ENCODE data around the gene B3GNT2. TPM values are rescaled to one million over a fixed set of nuclear protein-coding genes. Genes with fewer than 3 reads are reported as not detected.
A peak's percentile ranks its signal among the peaks of the same experiment; 100 is the strongest.

B3GNT2 gene
- total and polyA plus RNA-seq, 9 of the 15 experiments (the other 6 are each of a cell fraction or from before 2014, with no cell fraction given), result 6.0 to 38.9 (median 25.0) TPM

DNA sequence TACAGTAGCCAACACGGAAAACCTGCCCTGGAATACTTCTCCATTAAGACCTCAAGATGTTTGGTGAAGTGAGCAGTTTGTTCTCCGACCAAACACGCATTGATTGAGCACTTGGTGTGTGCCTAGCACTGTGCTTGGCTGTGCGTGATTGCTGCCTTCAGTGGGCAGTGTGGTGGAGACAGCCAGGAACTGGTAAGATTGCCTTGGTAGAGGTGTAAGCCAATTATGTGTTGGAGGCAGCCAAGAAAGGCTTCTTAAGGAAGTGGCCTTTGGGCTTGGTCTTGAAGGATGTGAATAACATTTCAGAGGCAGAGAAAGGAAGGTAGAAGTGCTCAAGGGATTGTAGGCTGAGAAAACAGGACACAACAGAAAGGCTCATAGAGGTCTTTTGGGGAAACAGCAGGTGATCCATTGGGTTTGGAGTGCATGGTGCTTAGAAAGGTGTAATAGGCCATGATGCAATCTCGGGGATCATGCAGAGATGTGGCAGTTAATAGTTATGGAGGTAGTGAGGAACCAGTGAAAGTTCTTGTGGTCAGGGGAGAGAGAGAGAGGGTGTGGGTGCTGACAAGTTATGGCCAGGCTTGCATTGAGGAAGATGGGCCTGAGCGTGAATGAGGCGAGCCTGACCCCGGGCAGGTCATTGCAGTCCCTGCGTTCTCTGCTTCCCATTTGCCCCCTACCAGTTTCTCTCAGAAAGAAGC lies 6.3 kb downstream of the B3GNT2 start (continued):
- TF ChIP-seq, protein P1, sequence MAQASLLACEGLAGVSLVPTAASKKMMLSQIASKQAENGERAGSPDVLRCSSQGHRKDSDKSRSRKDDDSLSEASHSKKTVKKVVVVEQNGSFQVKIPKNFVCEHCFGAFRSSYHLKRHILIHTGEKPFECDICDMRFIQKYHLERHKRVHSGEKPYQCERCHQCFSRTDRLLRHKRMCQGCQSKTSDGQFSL (CRISPR knock-in tag; IDR thresholded peaks at IDR 0.05), result no peak
- TF ChIP-seq, protein P1 (tag; IDR thresholded peaks at IDR 0.05), result no peak
- no peak for TF ChIP-seq MCM2 (IDR thresholded peaks at IDR 0.05; ENCODE audit: low read depth)
- TF ChIP-seq ASH1L (IDR thresholded peaks at IDR 0.05; ENCODE audit: borderline replicate concordance, low read depth, partially characterized antibody), result no peak

DNA sequence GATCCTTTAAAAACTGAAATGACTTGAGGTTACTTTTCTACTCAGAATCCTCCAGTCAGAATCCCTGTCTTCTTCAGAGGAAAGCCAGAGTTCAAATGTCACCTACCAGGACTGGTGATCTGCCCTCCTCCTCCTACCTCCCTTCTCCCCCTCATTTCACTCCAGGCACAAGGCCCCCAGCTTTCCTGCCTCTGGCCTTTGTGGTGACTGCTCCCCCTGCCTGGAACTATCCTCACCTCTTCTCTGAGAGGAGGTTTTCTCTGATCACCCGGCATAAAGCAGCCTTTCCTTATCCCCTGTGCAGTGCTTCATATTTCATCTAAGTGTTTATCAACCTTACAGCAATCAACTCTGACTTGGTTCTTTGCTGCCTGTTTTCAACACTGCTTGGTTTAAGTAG lies 6.8 kb downstream of the B3GNT2 start:
- peaks cover 100% of the 10 kb centered on the region for H3K79me2 ChIP-seq (ENCODE audit: control insufficient read depth, insufficient read depth, low read length)
- peak overlapping the region; percentile 12; the same call in 1 of the 3 replicates for H3K27ac ChIP-seq (ENCODE audit: extremely low read depth, low read depth, low read length)
- peaks cover 18 to 50% of the 10 kb centered on the region in 2 experiments for H3K4me1 ChIP-seq (replicated peaks in 1 of 2; ENCODE audit: control insufficient read depth in 2 of 2, insufficient read depth in 2 of 2, low read length in 2 of 2)
- no peaks in the 10 kb centered on the region for H3K9me3 ChIP-seq (replicated peaks; ENCODE audit: control insufficient read depth, insufficient read depth, low read depth, low read length)
- no peak overlapping the region for H3K4me3 ChIP-seq
- intact Hi-C loops (cut with micrococcal nuclease), result no loop called here
- H3K36me3 ChIP-seq (ENCODE audit: control insufficient read depth, insufficient read depth, low read length), result peaks cover 11% of the 10 kb centered on the region; the same call in 1 of the 3 replicates
- BruUV-seq (replicated peaks), result no TSS peak
- WGBS (ENCODE audit: insufficient coverage, low coverage, missing lambda C conversion rate), result 8% methylated on average over 1 of the region's 1 CpG
- peak overlapping the region in 1 of 2 experiments; percentile 71; a peak in 1 of 4 replicates for H3K9ac ChIP-seq (ENCODE audit: insufficient read depth in 1 of 2, low read depth in 2 of 2, low read length in 2 of 2)
- FAIRE-seq, result no peak
- no peaks in the 10 kb centered on the region for H3K27me3 ChIP-seq (ENCODE audit: control insufficient read depth in 2 of 2, insufficient read depth in 2 of 2, low read length in 2 of 2)
- in situ Hi-C loops (cut with MboI), result no loop called here
- ATAC-seq, result peak; percentile 63
- peak in 3 of 4 experiments; percentile 47 to 55 (median 54) for DNase-seq (ENCODE audit: extremely low read depth in 1 of 4, low spot score in 3 of 4)
- H4K20me1 ChIP-seq (replicated peaks; ENCODE audit: control insufficient read depth, insufficient read depth, low read length), result peaks cover 42% of the 10 kb centered on the region
- CTCF ChIA-PET (ENCODE audit: low intra/inter-chr PET ratio), result no interaction called here
- peaks cover 3% of the 10 kb centered on the region for H3K9me1 ChIP-seq (ENCODE audit: control insufficient read depth, insufficient read depth, low read length)
- H2AFZ ChIP-seq (ENCODE audit: low read depth, low read length), result no peak overlapping the region
- peak overlapping the region; percentile 42 for H3K4me2 ChIP-seq (ENCODE audit: insufficient read depth, low read length)
- POLR2A ChIA-PET, result no interaction called here
- no peak for TF ChIP-seq NR4A1 (CRISPR knock-in tag; IDR thresholded peaks at IDR 0.05)
- no peak for TF ChIP-seq NR4A1 (tag; IDR thresholded peaks at IDR 0.05)
- TF ChIP-seq, protein P2, sequence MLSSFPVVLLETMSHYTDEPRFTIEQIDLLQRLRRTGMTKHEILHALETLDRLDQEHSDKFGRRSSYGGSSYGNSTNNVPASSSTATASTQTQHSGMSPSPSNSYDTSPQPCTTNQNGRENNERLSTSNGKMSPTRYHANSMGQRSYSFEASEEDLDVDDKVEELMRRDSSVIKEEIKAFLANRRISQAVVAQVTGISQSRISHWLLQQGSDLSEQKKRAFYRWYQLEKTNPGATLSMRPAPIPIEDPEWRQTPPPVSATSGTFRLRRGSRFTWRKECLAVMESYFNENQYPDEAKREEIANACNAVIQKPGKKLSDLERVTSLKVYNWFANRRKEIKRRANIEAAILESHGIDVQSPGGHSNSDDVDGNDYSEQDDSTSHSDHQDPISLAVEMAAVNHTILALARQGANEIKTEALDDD (IDR thresholded peaks at IDR 0.05), result peak; percentile 13
- TF ChIP-seq L3MBTL2 (IDR thresholded peaks at IDR 0.05), result peak; percentile 14; the same call in 1 of the 2 replicates
- TF ChIP-seq, protein P3, sequence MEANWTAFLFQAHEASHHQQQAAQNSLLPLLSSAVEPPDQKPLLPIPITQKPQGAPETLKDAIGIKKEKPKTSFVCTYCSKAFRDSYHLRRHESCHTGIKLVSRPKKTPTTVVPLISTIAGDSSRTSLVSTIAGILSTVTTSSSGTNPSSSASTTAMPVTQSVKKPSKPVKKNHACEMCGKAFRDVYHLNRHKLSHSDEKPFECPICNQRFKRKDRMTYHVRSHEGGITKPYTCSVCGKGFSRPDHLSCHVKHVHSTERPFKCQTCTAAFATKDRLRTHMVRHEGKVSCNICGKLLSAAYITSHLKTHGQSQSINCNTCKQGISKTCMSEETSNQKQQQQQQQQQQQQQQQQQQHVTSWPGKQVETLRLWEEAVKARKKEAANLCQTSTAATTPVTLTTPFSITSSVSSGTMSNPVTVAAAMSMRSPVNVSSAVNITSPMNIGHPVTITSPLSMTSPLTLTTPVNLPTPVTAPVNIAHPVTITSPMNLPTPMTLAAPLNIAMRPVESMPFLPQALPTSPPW (CRISPR knock-in tag; IDR thresholded peaks at IDR 0.05), result peak; percentile 46; the same call in 1 of the 2 replicates
- no peak for TF ChIP-seq SMARCC2 (IDR thresholded peaks at IDR 0.05; ENCODE audit: low read depth)
- TF ChIP-seq ZNF24 (IDR thresholded peaks at IDR 0.05), result no peak
- no peak for TF ChIP-seq YBX1 (IDR thresholded peaks at IDR 0.05)
- TF ChIP-seq, protein P4, sequence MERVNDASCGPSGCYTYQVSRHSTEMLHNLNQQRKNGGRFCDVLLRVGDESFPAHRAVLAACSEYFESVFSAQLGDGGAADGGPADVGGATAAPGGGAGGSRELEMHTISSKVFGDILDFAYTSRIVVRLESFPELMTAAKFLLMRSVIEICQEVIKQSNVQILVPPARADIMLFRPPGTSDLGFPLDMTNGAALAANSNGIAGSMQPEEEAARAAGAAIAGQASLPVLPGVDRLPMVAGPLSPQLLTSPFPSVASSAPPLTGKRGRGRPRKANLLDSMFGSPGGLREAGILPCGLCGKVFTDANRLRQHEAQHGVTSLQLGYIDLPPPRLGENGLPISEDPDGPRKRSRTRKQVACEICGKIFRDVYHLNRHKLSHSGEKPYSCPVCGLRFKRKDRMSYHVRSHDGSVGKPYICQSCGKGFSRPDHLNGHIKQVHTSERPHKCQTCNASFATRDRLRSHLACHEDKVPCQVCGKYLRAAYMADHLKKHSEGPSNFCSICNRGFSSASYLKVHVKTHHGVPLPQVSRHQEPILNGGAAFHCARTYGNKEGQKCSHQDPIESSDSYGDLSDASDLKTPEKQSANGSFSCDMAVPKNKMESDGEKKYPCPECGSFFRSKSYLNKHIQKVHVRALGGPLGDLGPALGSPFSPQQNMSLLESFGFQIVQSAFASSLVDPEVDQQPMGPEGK (CRISPR knock-in tag; IDR thresholded peaks at IDR 0.05; ENCODE audit: borderline replicate concordance), result no peak
- 0 out of 2 replicates have a peak, but pooled peaks have one; percentile 10 for TF ChIP-seq RNF2 (IDR thresholded peaks at IDR 0.05)

All from K562 (cell line).